Fibroblast of villous mesenchyme (primary cell): ENCODE data around the gene ADAMTS2. TPM values are rescaled to one million over a fixed set of nuclear protein-coding genes. Genes with fewer than 3 reads are reported as not detected.
A peak's percentile ranks its signal among the peaks of the same experiment; 100 is the strongest.
"Not testable (repeated sequence)": the region's sequence is repeated elsewhere in the genome, so short reads cannot be mapped to it uniquely, and the experiment has no call there.

Experiments used
- DNase-seq: peaks from one replicate; pipeline ENCODE4 v3.0.0-alpha.2; 2010; ENCODE audit warnings: low read depth
- H3K4me3 ChIP-seq: 2 replicates; pipeline ENCODE4 v1.5.1; 2011; ENCODE audit warnings: low read depth, mild to moderate bottlenecking, low read length
- total RNA-seq: library from RNA; depleted of rRNA; stranded (reverse); fragments of >200 nt; gene quantifications from 2 replicates; pipeline ENCODE4 v1.2.3, GENCODE V29; 2012
- TF ChIP-seq, protein P1 (sequence below): IDR thresholded peaks from 2 replicates; pipeline ENCODE4 v1.5.1; 2012; ENCODE audit warnings: low read depth, mild to moderate bottlenecking, low read length; ENCODE audit not compliant: insufficient read depth

ADAMTS2 gene
- total RNA-seq, 1 donor: 30.2 TPM

DNA sequence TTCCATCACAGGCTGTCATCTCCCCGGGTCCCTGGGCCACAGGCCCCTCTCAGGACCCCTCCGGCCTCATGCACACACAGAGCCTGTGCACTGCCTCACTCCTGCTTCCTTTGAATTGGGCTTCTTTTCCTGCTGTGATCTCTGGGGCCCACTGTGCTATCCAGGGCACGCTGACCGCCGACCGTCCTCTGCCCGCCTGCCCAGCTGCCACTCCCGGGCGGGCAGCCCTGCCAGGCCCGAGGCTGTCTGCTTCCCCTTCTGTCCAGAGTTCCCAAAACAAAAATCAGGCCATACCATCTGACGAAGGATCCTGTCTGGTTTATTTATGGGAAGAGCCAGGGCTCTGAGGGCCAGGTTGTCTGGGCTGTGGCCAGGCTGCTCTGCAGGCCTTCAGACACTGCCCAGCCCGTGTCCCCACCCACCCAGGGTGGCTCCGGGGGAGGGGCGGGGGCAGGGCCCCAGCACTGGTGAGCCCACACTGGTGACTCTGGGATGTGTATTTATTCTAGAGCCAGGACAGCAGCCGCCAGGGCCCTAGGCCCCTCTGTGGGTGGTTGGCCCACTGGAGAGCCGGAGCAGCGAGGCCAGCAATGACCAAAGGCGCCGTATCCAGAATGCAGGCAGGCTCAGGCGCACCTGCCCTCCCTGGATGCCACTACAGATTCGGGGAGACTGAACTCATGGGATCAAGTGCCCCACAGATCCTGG, 57.0 kb downstream of the ADAMTS2 start:
- DNase-seq: no peak
- no peak overlapping the region for H3K4me3 ChIP-seq

DNA sequence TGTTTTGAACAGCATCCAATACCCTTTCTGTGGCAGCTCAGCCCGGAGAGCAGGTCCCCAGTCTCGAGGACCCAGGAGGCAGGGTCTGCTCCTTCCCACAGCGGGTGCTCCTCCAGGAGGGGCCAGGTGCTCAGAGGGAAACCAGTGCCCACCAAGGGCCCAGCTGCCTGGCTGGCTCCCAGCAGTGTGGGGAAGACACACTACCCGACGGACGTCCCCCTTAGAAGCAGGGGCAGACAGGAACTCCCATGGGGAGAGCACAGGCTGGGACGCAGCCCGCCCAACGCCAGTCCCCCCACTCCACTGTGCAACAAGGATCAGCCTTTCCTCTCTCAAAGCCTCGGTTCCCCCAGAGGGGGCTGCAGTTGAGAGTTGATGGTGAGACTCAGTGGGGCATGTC, 57.6 kb downstream of the ADAMTS2 start:
- DNase-seq: no peak
- no peak overlapping the region for H3K4me3 ChIP-seq
- TF ChIP-seq, protein P1, sequence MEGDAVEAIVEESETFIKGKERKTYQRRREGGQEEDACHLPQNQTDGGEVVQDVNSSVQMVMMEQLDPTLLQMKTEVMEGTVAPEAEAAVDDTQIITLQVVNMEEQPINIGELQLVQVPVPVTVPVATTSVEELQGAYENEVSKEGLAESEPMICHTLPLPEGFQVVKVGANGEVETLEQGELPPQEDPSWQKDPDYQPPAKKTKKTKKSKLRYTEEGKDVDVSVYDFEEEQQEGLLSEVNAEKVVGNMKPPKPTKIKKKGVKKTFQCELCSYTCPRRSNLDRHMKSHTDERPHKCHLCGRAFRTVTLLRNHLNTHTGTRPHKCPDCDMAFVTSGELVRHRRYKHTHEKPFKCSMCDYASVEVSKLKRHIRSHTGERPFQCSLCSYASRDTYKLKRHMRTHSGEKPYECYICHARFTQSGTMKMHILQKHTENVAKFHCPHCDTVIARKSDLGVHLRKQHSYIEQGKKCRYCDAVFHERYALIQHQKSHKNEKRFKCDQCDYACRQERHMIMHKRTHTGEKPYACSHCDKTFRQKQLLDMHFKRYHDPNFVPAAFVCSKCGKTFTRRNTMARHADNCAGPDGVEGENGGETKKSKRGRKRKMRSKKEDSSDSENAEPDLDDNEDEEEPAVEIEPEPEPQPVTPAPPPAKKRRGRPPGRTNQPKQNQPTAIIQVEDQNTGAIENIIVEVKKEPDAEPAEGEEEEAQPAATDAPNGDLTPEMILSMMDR: no peak

More for the DNA sequence above, 57.0 kb downstream of the ADAMTS2 start:
- TF ChIP-seq, protein P1: no peak

DNA sequence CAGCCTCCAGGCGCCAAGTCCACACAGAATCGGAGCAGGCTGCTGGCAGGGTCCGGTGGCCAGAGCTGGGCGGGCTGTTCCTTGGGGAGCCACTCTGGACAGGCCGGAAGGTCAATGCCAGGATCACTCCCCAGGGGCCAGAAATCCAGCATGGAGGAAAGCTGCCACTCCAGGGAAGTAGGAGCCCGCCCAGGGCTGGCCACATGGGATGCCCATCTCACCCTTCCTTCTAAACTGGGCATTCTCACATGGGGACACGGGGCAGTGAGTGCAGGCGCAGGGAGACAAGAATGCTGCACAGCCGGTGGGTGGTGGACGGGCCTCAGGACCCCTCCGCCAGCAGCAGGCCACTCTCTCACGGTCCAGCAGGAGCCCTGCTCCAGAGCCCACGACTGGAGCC, 58.2 kb downstream of the ADAMTS2 start:
- TF ChIP-seq, protein P1: no peak
- no peak overlapping the region for H3K4me3 ChIP-seq
- DNase-seq: no peak

DNA sequence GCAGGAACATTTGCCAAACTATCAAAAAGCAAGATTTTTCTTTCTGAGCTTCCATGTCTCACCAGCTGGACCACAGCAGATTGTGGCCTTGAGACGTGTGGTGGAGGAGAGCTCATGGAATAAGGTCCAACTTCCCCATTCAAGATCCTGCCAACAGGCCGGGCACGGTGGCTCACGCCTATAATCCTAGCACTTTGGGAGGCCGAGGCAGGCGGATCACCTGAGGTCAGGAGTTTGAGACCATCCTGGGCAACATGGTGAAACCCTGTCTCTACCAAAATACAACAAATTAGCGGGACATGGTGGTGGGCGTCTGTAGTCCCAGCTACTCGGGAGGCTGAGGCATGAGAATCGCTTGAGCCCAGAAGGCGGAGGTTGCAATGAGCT, 59.5 kb downstream of the ADAMTS2 start:
- DNase-seq, H3K4me3 ChIP-seq: not testable (repeated sequence)

DNA sequence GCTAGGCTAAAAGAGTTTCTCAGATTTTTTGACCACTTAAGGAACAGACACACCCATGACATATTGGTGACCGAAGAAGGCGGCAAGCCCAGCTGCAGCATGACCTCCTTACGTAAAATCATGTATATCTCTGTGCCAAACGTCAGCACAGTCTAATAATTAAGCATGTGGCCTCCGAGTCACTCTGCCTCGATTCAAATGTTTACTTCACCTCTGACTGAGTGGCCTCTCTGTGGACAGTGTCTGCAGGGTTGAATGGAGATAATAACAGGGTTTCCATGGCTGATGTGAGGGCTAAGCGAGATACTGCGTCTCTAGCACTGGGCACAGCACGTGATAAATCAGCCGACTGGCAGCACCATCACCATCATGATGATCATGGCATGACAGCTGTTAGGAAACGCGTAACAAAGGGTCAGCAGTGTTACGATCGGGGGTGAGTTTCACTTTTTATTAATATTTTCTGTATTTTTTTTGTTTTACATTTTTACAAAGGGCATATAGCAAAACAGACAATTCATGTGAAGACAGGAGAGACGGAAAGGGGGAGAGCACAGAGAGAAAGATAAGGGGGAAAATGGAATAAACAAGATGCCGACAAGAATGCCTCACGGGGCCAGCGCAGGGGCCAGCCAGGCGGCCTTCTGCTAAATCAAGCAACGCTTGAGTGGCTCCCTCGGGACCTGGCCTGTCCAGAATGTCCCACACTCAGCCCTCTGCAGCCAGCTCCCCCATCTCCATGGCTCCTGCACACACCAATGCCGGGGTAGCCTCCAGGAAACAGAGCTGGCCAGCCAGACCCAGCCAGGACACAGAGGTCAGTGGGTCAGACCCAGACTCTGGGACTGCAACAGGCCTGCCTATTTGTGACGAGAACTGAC, 60.3 kb downstream of the ADAMTS2 start:
- no peak overlapping the region for H3K4me3 ChIP-seq
- DNase-seq: peak; percentile 70
- TF ChIP-seq, protein P1: no peak

DNA sequence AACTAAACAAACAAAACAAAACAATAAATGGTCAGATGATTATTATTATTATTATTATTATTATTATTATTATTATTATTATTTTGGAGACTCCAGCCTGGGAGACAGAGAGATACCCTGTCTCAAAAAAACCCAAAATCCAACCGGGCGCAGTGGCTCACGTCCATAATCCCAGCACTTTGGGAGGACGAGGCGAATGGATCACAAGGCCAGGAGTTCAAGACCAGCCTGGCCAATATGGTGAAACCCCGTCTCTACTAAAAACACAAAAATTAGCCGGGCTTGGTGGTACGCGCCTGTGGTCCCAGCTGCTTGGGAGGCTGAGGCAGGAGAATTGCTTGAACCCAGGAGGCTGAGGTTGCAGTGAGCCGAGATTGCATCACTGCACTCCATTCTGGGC, 61.4 kb downstream of the ADAMTS2 start:
- DNase-seq, H3K4me3 ChIP-seq: not testable (repeated sequence)

DNA sequence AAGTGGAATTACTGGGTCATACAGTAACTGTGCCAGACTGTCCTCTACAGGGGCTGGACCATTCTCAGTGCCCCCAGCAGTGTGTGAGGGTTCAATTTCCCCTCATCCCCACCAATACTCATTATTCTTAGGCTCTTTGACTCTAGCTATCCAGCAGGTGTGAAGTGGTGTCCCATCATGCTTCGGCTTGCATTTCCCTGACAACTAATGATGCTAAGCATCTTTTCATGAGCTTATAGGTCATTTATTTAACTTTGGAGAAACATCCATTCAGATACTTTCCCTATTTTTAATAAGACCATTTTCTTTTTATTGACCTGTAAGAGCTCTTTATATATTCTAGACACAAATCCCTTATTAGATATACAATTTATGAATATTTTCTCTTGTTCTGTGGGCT, 63.6 kb downstream of the ADAMTS2 start:
- no peak for DNase-seq
- TF ChIP-seq, protein P1: no peak
- H3K4me3 ChIP-seq: no peak overlapping the region
